GM12878 (cell line): Measurements from ENCODE around the gene PAQR5. TPM values are rescaled to one million over a fixed set of nuclear protein-coding genes. Genes with fewer than 3 reads are reported as not detected.

Experiments used
- ATAC-seq: fragments of 200-7000 bp; cut with Tn5 transposase; 3 replicates; pipeline ENCODE4 v1.9.1; 2020; ENCODE audit warnings: mild to moderate bottlenecking, moderate library complexity
- BruUV-seq: library from RNA; stranded (reverse); fragments of 400-500 nt; replicated peaks from 2 replicates; lab custom pipeline; 2021; lab: Mats Ljungman, UMichigan
- CTCF ChIA-PET: fragments of 300-600 bp; sonication (Branson Sonifier 250); formaldehyde crosslinking; extraction: SDS; loops from one replicate; lab custom pipeline; 2021; ENCODE audit warnings: inconsistent platforms; lab: Yijun Ruan, JAX
- POLR2A ChIA-PET: fragments of 350-600 bp; formaldehyde crosslinking; extraction: SDS; loops from one replicate; lab custom pipeline; 2021; ENCODE audit warnings: inconsistent platforms; lab: Charles Lee
- RAD21 ChIA-PET: fragments of 300-600 bp; sonication (Branson Sonifier 250); formaldehyde crosslinking; loops from one replicate; lab custom pipeline; 2023; ENCODE audit warnings: antibody characterized with exemption; ENCODE audit not compliant: unreplicated experiment; lab: Charles Lee
- SMC1A ChIA-PET: fragments of 300-600 bp; sonication (Branson Sonifier 250); formaldehyde crosslinking; loops from one replicate; lab custom pipeline; 2023; ENCODE audit not compliant: unreplicated experiment, uncharacterized antibody; lab: Charles Lee
- DNase-seq: peaks from one replicate; pipeline ENCODE4 v3.0.0-alpha.2; 2011; ENCODE audit warnings: low read depth, low spot score
- FAIRE-seq: peaks from 3 replicates; lab custom pipeline; 2011; peaks lifted over from hg19 to GRCh38; lab: Jason Lieb, UNC
- H2AFZ ChIP-seq: 2 replicates; pipeline ENCODE4 v1.6.0; 2011; ENCODE audit warnings: low read depth, low read length, control low read depth; ENCODE audit not compliant: control insufficient read depth
- H3K27ac ChIP-seq: 2 replicates; pipeline ENCODE4 v1.5.1; 2011; ENCODE audit warnings: control low read depth; ENCODE audit not compliant: control insufficient read depth, insufficient read depth
- H3K27me3 ChIP-seq, 2 experiments: replicated peaks in 1 of 2; 2 replicates each; pipeline versions ENCODE4 v1.6.0 to v1.6.1; 2011; ENCODE audit warnings: low read length in 1 of 2; ENCODE audit not compliant: control insufficient read depth in 2 of 2, insufficient read depth in 2 of 2
- H3K36me3 ChIP-seq, 2 experiments: 2 replicates each; pipeline ENCODE4 v1.5.1; 2011; ENCODE audit warnings: low read length in 1 of 2; ENCODE audit not compliant: control insufficient read depth in 2 of 2, insufficient read depth in 2 of 2
- H3K4me1 ChIP-seq: 2 replicates; pipeline ENCODE4 v1.6.1; 2011; ENCODE audit warnings: mild to moderate bottlenecking, low read length, moderate library complexity, mixed read lengths; ENCODE audit not compliant: control insufficient read depth, insufficient read depth
- H3K4me2 ChIP-seq: 2 replicates; pipeline ENCODE4 v1.6.0; 2011; ENCODE audit warnings: control low read depth; ENCODE audit not compliant: control insufficient read depth, insufficient read depth
- H3K4me3 ChIP-seq: fragments of 200-600 bp; sonication (generic); 2 replicates; pipeline ENCODE4 v1.5.1; 2016
- H3K79me2 ChIP-seq: 2 replicates; pipeline ENCODE4 v1.6.0; 2011; ENCODE audit warnings: low read length; ENCODE audit not compliant: control insufficient read depth, insufficient read depth
- H3K9ac ChIP-seq: 2 replicates; pipeline ENCODE4 v1.8.0; 2011; ENCODE audit warnings: low read length, control low read depth, mixed read lengths; ENCODE audit not compliant: control insufficient read depth, insufficient read depth
- H3K9me3 ChIP-seq: replicated peaks from 3 replicates; pipeline ENCODE4 v1.5.1; 2011; ENCODE audit warnings: mild to moderate bottlenecking, low read length; ENCODE audit not compliant: control insufficient read depth, insufficient read depth
- H4K20me1 ChIP-seq: 2 replicates; pipeline ENCODE4 v1.6.0; 2011; ENCODE audit not compliant: control insufficient read depth, insufficient read depth
- DPF2 ChIP-seq: fragments of 450-650 bp; IDR thresholded peaks from 2 replicates; pipeline ENCODE4 v1.6.1; 2017; ENCODE audit warnings: mild to moderate bottlenecking
- ETV6 ChIP-seq, 2 experiments: fragments of 450-650 bp in 1 of 2; IDR thresholded peaks in 1 of 2; conservative IDR thresholded peaks in 1 of 2; 2 replicates each; pipeline ENCODE4 v1.6.1; 2014; ENCODE audit warnings: antibody characterized with exemption in 1 of 2, borderline replicate concordance in 1 of 2, low read depth in 1 of 2, mild to moderate bottlenecking in 1 of 2, moderate library complexity in 1 of 2
- IKZF1 ChIP-seq: fragments of 450-650 bp; conservative IDR thresholded peaks from 2 replicates; pipeline ENCODE4 v1.6.1; 2017; ENCODE audit warnings: antibody characterized with exemption, mild to moderate bottlenecking
- KDM1A ChIP-seq: fragments of 200-600 bp; sonication (generic); IDR thresholded peaks from 2 replicates; pipeline ENCODE4 v1.6.1; 2016; ENCODE audit warnings: borderline replicate concordance
- MEF2A ChIP-seq: IDR thresholded peaks from 2 replicates; pipeline ENCODE4 v1.6.1; 2011; ENCODE audit warnings: low read depth, mild to moderate bottlenecking, low read length, moderate library complexity; ENCODE audit not compliant: insufficient read depth
- MLLT1 ChIP-seq: fragments of 450-650 bp; IDR thresholded peaks from 2 replicates; pipeline ENCODE4 v1.6.1; 2016; ENCODE audit warnings: mild to moderate bottlenecking
- MTA2 ChIP-seq: fragments of 450-650 bp; IDR thresholded peaks from 2 replicates; pipeline ENCODE4 v1.6.1; 2016; ENCODE audit warnings: low read depth, mild to moderate bottlenecking, moderate library complexity
- MTA3 ChIP-seq: IDR thresholded peaks from 2 replicates; pipeline ENCODE4 v1.6.1; 2012; ENCODE audit warnings: low read length, inconsistent platforms, borderline replicate concordance
- NR2C1 ChIP-seq: fragments of 450-650 bp; IDR thresholded peaks from 2 replicates; pipeline ENCODE4 v1.6.1; 2017; ENCODE audit warnings: antibody characterized with exemption, mild to moderate bottlenecking, moderate library complexity
- NR2C2 ChIP-seq: IDR thresholded peaks from 2 replicates; pipeline ENCODE4 v1.6.1; 2011; ENCODE audit warnings: borderline replicate concordance, low read depth; ENCODE audit not compliant: control insufficient read depth, insufficient read length
- PAX8 ChIP-seq: fragments of 450-650 bp; IDR thresholded peaks from 2 replicates; pipeline ENCODE4 v1.6.1; 2017; ENCODE audit warnings: mild to moderate bottlenecking, moderate library complexity
- POLR2A ChIP-seq: IDR thresholded peaks from 2 replicates; pipeline ENCODE4 v1.6.1; 2011; ENCODE audit warnings: low read depth, mild to moderate bottlenecking, low read length
- POLR2AphosphoS5 ChIP-seq: IDR thresholded peaks from 2 replicates; pipeline ENCODE4 v1.6.1; 2011; ENCODE audit warnings: mild to moderate bottlenecking, low read length, inconsistent platforms
- SMAD5 ChIP-seq: IDR thresholded peaks from 2 replicates; pipeline ENCODE4 v1.6.1; 2016; ENCODE audit warnings: antibody characterized with exemption, low read depth
- YBX1 ChIP-seq: fragments of 450-650 bp; IDR thresholded peaks from 2 replicates; pipeline ENCODE4 v1.6.1; 2016; ENCODE audit warnings: antibody characterized with exemption
- ZNF24 ChIP-seq: fragments of 450-650 bp; IDR thresholded peaks from 2 replicates; pipeline ENCODE4 v1.6.1; 2017; ENCODE audit warnings: antibody characterized with exemption, mild to moderate bottlenecking
- WGBS: methylation state at CpG from one replicate; pipeline ENCODE4 v1.1.6; 2016; ENCODE audit warnings: low lambda C conversion rate; ENCODE audit not compliant: insufficient replicate concordance, insufficient coverage; ENCODE audit errors: missing lambda C conversion rate; 5-methylcytosine and 5-hydroxymethylcytosine counted together
- in situ Hi-C: fragments of 300-500 bp; cut with MboI; formaldehyde crosslinking; loops from 9 replicates; pipeline ENCODE4 v1.14.3; 2018; ENCODE audit warnings: mixed read lengths
- intact Hi-C: fragments of 100-400 bp; cut with micrococcal nuclease; formaldehyde crosslinking; loops from one replicate; pipeline ENCODE4 v1.14.2; 2022; ENCODE audit not compliant: unreplicated experiment
- polyA plus RNA-seq, 11 experiments: library from polyadenylated mRNA; depleted of rRNA in 4 of 11; unstranded in 6 of 11; stranded (reverse) in 5 of 11; fragments of >200 nt; fragmentation: Nextera tagmentation in 4 of 11; fragmentation: Illumina TruSeq in 1 of 11; extraction: Ambion mirVana in 4 of 11; extraction: Trizol in 1 of 11; gene quantifications; 1 replicate in 1 of 11; 2 replicates in 10 of 11; pipeline versions ENCODE4 v1.2.1 to v1.2.3, GENCODE V29; 2011 to 2016; ENCODE audit warnings: inconsistent platforms in 2 of 11, missing spikeins in 2 of 11, low read depth in 1 of 11
- total RNA-seq, 4 experiments: library from RNA; depleted of rRNA in 3 of 4; stranded (reverse); fragments of >200 nt in 3 of 4; fragmentation: Illumina TruSeq in 1 of 4; extraction: Trizol in 1 of 4; gene quantifications; 2 replicates each; pipeline versions ENCODE4 v1.2.1 to v1.2.3, GENCODE V29; 2013 to 2021
- TF ChIP-seq, protein P1 (sequence below): fragments of 450-650 bp; formaldehyde crosslinking; IDR thresholded peaks from 2 replicates; pipeline ENCODE4 v1.4.0; 2020; ENCODE audit warnings: mild to moderate bottlenecking, moderate library complexity
- TF ChIP-seq, protein P2 (sequence below): IDR thresholded peaks from 2 replicates; pipeline ENCODE4 v1.6.1; 2011; ENCODE audit warnings: mild to moderate bottlenecking, low read depth, low read length, moderate library complexity; ENCODE audit not compliant: insufficient replicate concordance

PAQR5 gene
- total and polyA plus RNA-seq, 10 of the 15 experiments (the other 5 are each of a cell fraction or from before 2014, with no cell fraction given): 0.02 to 0.03 TPM; not detected in 8

- WGBS: 20% methylated on average over 5 of the region's 5 CpGs
- no peak overlapping the region; the same call in 1 of the 2 replicates for H3K27ac ChIP-seq
- no TSS peak for BruUV-seq
Observed at GRCh38 chr15:69454953-69455352, 156.2 kb downstream of the PAQR5 start.

More at GRCh38 chr15:69454953-69455352, 156.2 kb downstream of the PAQR5 start:
- Histone ChIP-seq H3K36me3 (peaks cover 6 to 14% of the 10 kb centered on the region in 2 experiments), H3K27me3 (no peaks in the 10 kb centered on the region), H3K9ac (peak overlapping the region; percentile 18; the same call in 1 of the 2 replicates), H4K20me1 (peaks cover 9% of the 10 kb centered on the region), H3K4me3 (peak overlapping the region; percentile 89), H3K4me1 (peaks cover 5% of the 10 kb centered on the region; the same call in 1 of the 2 replicates), H3K4me2 (peak overlapping the region; percentile 74), H2AFZ (no peak overlapping the region), H3K79me2 (peaks cover 34% of the 10 kb centered on the region), H3K9me3 (no peaks in the 10 kb centered on the region)
- no peak for TF ChIP-seq YBX1
- TF ChIP-seq MEF2A: no peak
- TF ChIP-seq IKZF1: no peak
- TF ChIP-seq ZNF24: no peak
- TF ChIP-seq, protein P1, sequence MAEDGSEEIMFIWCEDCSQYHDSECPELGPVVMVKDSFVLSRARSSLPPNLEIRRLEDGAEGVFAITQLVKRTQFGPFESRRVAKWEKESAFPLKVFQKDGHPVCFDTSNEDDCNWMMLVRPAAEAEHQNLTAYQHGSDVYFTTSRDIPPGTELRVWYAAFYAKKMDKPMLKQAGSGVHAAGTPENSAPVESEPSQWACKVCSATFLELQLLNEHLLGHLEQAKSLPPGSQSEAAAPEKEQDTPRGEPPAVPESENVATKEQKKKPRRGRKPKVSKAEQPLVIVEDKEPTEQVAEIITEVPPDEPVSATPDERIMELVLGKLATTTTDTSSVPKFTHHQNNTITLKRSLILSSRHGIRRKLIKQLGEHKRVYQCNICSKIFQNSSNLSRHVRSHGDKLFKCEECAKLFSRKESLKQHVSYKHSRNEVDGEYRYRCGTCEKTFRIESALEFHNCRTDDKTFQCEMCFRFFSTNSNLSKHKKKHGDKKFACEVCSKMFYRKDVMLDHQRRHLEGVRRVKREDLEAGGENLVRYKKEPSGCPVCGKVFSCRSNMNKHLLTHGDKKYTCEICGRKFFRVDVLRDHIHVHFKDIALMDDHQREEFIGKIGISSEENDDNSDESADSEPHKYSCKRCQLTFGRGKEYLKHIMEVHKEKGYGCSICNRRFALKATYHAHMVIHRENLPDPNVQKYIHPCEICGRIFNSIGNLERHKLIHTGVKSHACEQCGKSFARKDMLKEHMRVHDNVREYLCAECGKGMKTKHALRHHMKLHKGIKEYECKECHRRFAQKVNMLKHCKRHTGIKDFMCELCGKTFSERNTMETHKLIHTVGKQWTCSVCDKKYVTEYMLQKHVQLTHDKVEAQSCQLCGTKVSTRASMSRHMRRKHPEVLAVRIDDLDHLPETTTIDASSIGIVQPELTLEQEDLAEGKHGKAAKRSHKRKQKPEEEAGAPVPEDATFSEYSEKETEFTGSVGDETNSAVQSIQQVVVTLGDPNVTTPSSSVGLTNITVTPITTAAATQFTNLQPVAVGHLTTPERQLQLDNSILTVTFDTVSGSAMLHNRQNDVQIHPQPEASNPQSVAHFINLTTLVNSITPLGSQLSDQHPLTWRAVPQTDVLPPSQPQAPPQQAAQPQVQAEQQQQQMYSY (CRISPR knock-in tag): no peak
- no peak for TF ChIP-seq MTA2
- TF ChIP-seq MLLT1: no peak
- no peak for TF ChIP-seq MTA3
- peak; percentile 39; the same call in 1 of the 2 replicates for TF ChIP-seq POLR2AphosphoS5
- TF ChIP-seq NR2C1: no peak
- no peak for TF ChIP-seq DPF2
- TF ChIP-seq KDM1A: no peak
- TF ChIP-seq PAX8: no peak
- TF ChIP-seq ETV6 (conservative IDR thresholded peaks at IDR 0.05 in 1 of 2, IDR thresholded peaks at IDR 0.05 in 1 of 2; ENCODE audit: borderline replicate concordance in 1 of 2, low read depth in 1 of 2): no peak
- TF ChIP-seq, protein P2, sequence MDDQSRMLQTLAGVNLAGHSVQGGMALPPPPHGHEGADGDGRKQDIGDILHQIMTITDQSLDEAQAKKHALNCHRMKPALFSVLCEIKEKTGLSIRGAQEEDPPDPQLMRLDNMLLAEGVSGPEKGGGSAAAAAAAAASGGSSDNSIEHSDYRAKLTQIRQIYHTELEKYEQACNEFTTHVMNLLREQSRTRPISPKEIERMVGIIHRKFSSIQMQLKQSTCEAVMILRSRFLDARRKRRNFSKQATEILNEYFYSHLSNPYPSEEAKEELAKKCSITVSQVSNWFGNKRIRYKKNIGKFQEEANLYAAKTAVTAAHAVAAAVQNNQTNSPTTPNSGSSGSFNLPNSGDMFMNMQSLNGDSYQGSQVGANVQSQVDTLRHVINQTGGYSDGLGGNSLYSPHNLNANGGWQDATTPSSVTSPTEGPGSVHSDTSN: no peak
- no peak for TF ChIP-seq NR2C2
- TF ChIP-seq POLR2A: peak; percentile 29; the same call in 1 of the 2 replicates
- no peak; the same call in 1 of the 2 replicates for TF ChIP-seq SMAD5
- no peak for ATAC-seq
- in situ Hi-C loops: no loop called here
- ChIA-PET RAD21 (interaction anchor here (1.4 to 4.0 kb wide), 3 partner anchors 8 to 39 kb away, joined by 3 to 28 read pairs (median 23); partner anchors contain the start of gene KIF23), CTCF (interaction anchor here (1.9 to 4.6 kb wide), 3 partner anchors 8 to 60 kb away, joined by 4 to 53 read pairs (median 10); no protein-coding TSS in a partner anchor), SMC1A (interaction anchor here (1.3 to 2.3 kb wide), 2 partner anchors 12 to 21 kb away, joined by 3 to 10 read pairs; no protein-coding TSS in a partner anchor), POLR2A (interaction anchor here (0.6 kb wide), 1 partner anchor 33 kb away, joined by 3 read pairs; no protein-coding TSS in a partner anchor)
- DNase-seq: no peak
- intact Hi-C loops: no loop called here
- no peak for FAIRE-seq
